A549 (cell line): ENCODE results near the gene ZNF521. TPM values are rescaled to one million over a fixed set of nuclear protein-coding genes. Genes with fewer than 3 reads are reported as not detected.

Experiments
- ATAC-seq, 2 experiments: fragments of 200-7000 bp in 1 of 2; fragments of >200 bp in 1 of 2; cut with Nextera tagmentation in 1 of 2; cut with Tn5 transposase in 1 of 2; 3 replicates each; pipeline versions ENCODE4 v1.8.0 to v1.9.1; 2018 to 2020; ENCODE audit warnings: mild to moderate bottlenecking in 1 of 2, moderate library complexity in 1 of 2
- CTCF ChIA-PET: fragments of 300-600 bp; sonication (Branson Sonifier 250); formaldehyde crosslinking; extraction: SDS; loops from one replicate; lab custom pipeline; 2021; ENCODE audit warnings: antibody characterized with exemption, inconsistent platforms; lab: Yijun Ruan, JAX
- POLR2A ChIA-PET: fragments of 350-600 bp; formaldehyde crosslinking; extraction: SDS; loops from one replicate; lab custom pipeline; 2021; ENCODE audit warnings: antibody characterized with exemption, inconsistent platforms; lab: Yijun Ruan, JAX
- DNase-seq, 2 experiments: peaks; one replicate each; pipeline versions ENCODE4 v3.0.0 to v3.0.0-alpha.2; 2011 to 2016; ENCODE audit warnings: low read depth in 1 of 2, low spot score in 1 of 2
- FAIRE-seq: peaks from 2 replicates; lab custom pipeline; 2011; peaks lifted over from hg19 to GRCh38; lab: Jason Lieb, UNC
- H3K27ac ChIP-seq, 2 experiments: fragments of >200 bp; sonication (Bioruptor Twin); formaldehyde crosslinking; 3 replicates each; pipeline ENCODE4 v1.5.1; 2016 to 2017
- H3K4me1 ChIP-seq: fragments of >200 bp; sonication (Bioruptor Twin); formaldehyde crosslinking; 3 replicates; pipeline ENCODE4 v1.6.1; 2016
- H3K4me2 ChIP-seq: fragments of >200 bp; sonication (Bioruptor Twin); formaldehyde crosslinking; 3 replicates; pipeline ENCODE4 v1.6.1; 2016
- H3K4me3 ChIP-seq: fragments of >200 bp; sonication (Bioruptor Twin); formaldehyde crosslinking; 3 replicates; pipeline ENCODE4 v1.5.1; 2016
- H3K9me3 ChIP-seq: fragments of >200 bp; sonication (Bioruptor Twin); formaldehyde crosslinking; 3 replicates; pipeline ENCODE4 v1.6.1; 2016
- ATOH8 ChIP-seq: fragments of 250-450 bp; sonication (Bioruptor Pico); IDR thresholded peaks from 2 replicates; pipeline ENCODE4 v1.5.0; 2020; ENCODE audit warnings: low read depth, mild to moderate bottlenecking, moderate library complexity
- BCL3 ChIP-seq: fragments of >200 bp; sonication (Bioruptor Twin); formaldehyde crosslinking; IDR thresholded peaks from 3 replicates; pipeline ENCODE4 v1.6.1; 2016
- CBX8 ChIP-seq: fragments of 200-600 bp; sonication (generic); IDR thresholded peaks from 2 replicates; pipeline ENCODE4 v1.6.1; 2016
- CHD4 ChIP-seq: fragments of 200-600 bp; sonication (generic); IDR thresholded peaks from 2 replicates; pipeline ENCODE4 v1.6.1; 2016; ENCODE audit warnings: antibody characterized with exemption, mild to moderate bottlenecking, borderline replicate concordance
- E2F6 ChIP-seq: IDR thresholded peaks from 2 replicates; pipeline ENCODE4 v1.6.1; 2012; ENCODE audit warnings: low read depth, borderline replicate concordance
- EHMT2 ChIP-seq: fragments of 200-600 bp; sonication (generic); IDR thresholded peaks from 2 replicates; pipeline ENCODE4 v1.6.1; 2016; ENCODE audit warnings: antibody characterized with exemption, low read depth, mild to moderate bottlenecking, moderate library complexity
- ESRRA ChIP-seq: fragments of 150-350 bp; IDR thresholded peaks from 2 replicates; pipeline ENCODE4 v1.6.1; 2014; ENCODE audit warnings: mild to moderate bottlenecking, low read length, borderline replicate concordance
- HEYL ChIP-seq: fragments of 250-450 bp; sonication (Bioruptor Pico); IDR thresholded peaks from 2 replicates; pipeline ENCODE4 v1.8.0; 2021; ENCODE audit warnings: mild to moderate bottlenecking, moderate library complexity
- HOXB13 ChIP-seq: fragments of 250-450 bp; sonication (Bioruptor Pico); IDR thresholded peaks from 2 replicates; pipeline ENCODE4 v1.5.0; 2020; ENCODE audit warnings: low read depth, mild to moderate bottlenecking, moderate library complexity
- MAFK ChIP-seq: fragments of 450-650 bp; IDR thresholded peaks from 2 replicates; pipeline ENCODE4 v1.6.1; 2014; ENCODE audit not compliant: partially characterized antibody
- NPAS2 ChIP-seq: fragments of 250-450 bp; sonication (Bioruptor Pico); IDR thresholded peaks from 2 replicates; pipeline ENCODE4 v1.8.0; 2022; ENCODE audit warnings: mild to moderate bottlenecking, moderate library complexity, borderline replicate concordance
- NR3C1 ChIP-seq: fragments of >200 bp; sonication (Bioruptor Twin); formaldehyde crosslinking; IDR thresholded peaks from 3 replicates; pipeline ENCODE4 v1.6.1; 2017
- POLR2A ChIP-seq: IDR thresholded peaks from 2 replicates; pipeline ENCODE4 v1.6.1; 2012; ENCODE audit warnings: mild to moderate bottlenecking, low read length
- RAD21 ChIP-seq, 2 experiments: fragments of >200 bp in 1 of 2; sonication (Bioruptor Twin) in 1 of 2; formaldehyde crosslinking in 1 of 2; IDR thresholded peaks in 1 of 2; conservative IDR thresholded peaks in 1 of 2; 2 replicates in 1 of 2; 3 replicates in 1 of 2; pipeline ENCODE4 v1.6.1; 2012 to 2018; ENCODE audit warnings: inconsistent platforms in 1 of 2
- REST ChIP-seq: fragments of 200-600 bp; sonication (generic); IDR thresholded peaks from 2 replicates; pipeline ENCODE4 v1.6.1; 2016; ENCODE audit warnings: antibody characterized with exemption, mild to moderate bottlenecking, moderate library complexity
- RNF2 ChIP-seq: fragments of 200-600 bp; sonication (generic); IDR thresholded peaks from 2 replicates; pipeline ENCODE4 v1.6.1; 2016; ENCODE audit warnings: low read depth, mild to moderate bottlenecking, antibody characterized with exemption, moderate library complexity, borderline replicate concordance
- SMC3 ChIP-seq: fragments of >200 bp; sonication (Bioruptor Twin); formaldehyde crosslinking; IDR thresholded peaks from 3 replicates; pipeline ENCODE4 v1.6.1; 2018; ENCODE audit warnings: inconsistent platforms
- SREBF2 ChIP-seq: fragments of 450-650 bp; IDR thresholded peaks from 2 replicates; pipeline ENCODE4 v1.6.1; 2014; ENCODE audit warnings: mild to moderate bottlenecking, moderate library complexity
- TP53 ChIP-seq: fragments of 250-450 bp; sonication (Bioruptor Pico); IDR thresholded peaks from 2 replicates; pipeline ENCODE4 v1.5.0; 2021; ENCODE audit warnings: mild to moderate bottlenecking, moderate library complexity
- WGBS: methylation state at CpG from one replicate; pipeline ENCODE4 v1.1.6; 2017; ENCODE audit errors: missing lambda C conversion rate; 5-methylcytosine and 5-hydroxymethylcytosine counted together
- polyA plus RNA-seq, 4 experiments: library from polyadenylated mRNA; depleted of rRNA in 3 of 4; stranded (reverse); fragments of >200 nt; fragmentation: RNase III in 1 of 4; extraction: RNeasy Plus Mini Kit Qiagen cat#74134 plus additional on column Dnase treatment in 1 of 4; gene quantifications; 2 replicates in 3 of 4; 3 replicates in 1 of 4; pipeline ENCODE4 v1.2.3, GENCODE V29; 2011 to 2017

ZNF521 gene
- polyA plus RNA-seq, 2 of the 4 experiments (the other 2 are of a cell fraction), result not detected

GRCh38 chr18:25282896-25283703 lies 68.9 kb downstream of the ZNF521 start:
- H3K4me1 ChIP-seq, result no peaks in the 10 kb centered on the region
- no peak overlapping the region for H3K4me2 ChIP-seq
- TF ChIP-seq HOXB13 (CRISPR knock-in tag) (no peak), POLR2A (no peak), ATOH8 (no peak), MAFK (peak; percentile 70), ESRRA (no peak), SMC3 (no peak)
- 15% methylated on average over 4 of the region's 4 CpGs for WGBS
- no peaks in the 10 kb centered on the region for H3K9me3 ChIP-seq
- ATAC-seq (no peak), DNase-seq (no peak), FAIRE-seq (no peak)
- H3K4me3 ChIP-seq, result no peak overlapping the region
- ChIA-PET CTCF (no interaction called here), POLR2A (no interaction called here)
- H3K27ac ChIP-seq, result no peak overlapping the region

GRCh38 chr18:25282282-25282681 lies 69.7 kb downstream of the ZNF521 start:
- Histone ChIP-seq H3K4me2 (no peak overlapping the region), H3K9me3 (no peaks in the 10 kb centered on the region)
- POLR2A ChIA-PET, result no interaction called here
- TF ChIP-seq ATOH8 (no peak), RNF2 (no peak), BCL3 (no peak), RAD21 (conservative IDR thresholded peaks at IDR 0.05 in 1 of 2, IDR thresholded peaks at IDR 0.05 in 1 of 2) (no peak), REST (no peak), NR3C1 (no peak), POLR2A (no peak), CHD4 (no peak), E2F6 (no peak), SMC3 (no peak), HEYL (CRISPR knock-in tag) (no peak), EHMT2 (no peak), NPAS2 (no peak), TP53 (CRISPR knock-in tag) (no peak), SREBF2 (no peak), CBX8 (no peak)
- TF ChIP-seq, all 56 proteins: peak for 0
- no peak for DNase-seq
- Histone ChIP-seq H3K4me3 (no peak overlapping the region), H3K4me1 (no peaks in the 10 kb centered on the region), H3K27ac (no peak overlapping the region)
- CTCF ChIA-PET, result no interaction called here
- FAIRE-seq, result no peak
- no peak for ATAC-seq
- 12% methylated on average over 7 of the region's 8 CpGs for WGBS
